Right cardiac atrium (tissue), 5 donors: ENCODE data around the gene CDH5. TPM values are rescaled to one million over a fixed set of nuclear protein-coding genes. Genes with fewer than 3 reads are reported as not detected.

ENCODE experiments used
- ATAC-seq, 2 donors: fragments of 200-7000 bp; cut with Tn5 transposase; one replicate each; pipeline versions ENCODE4 v1.8.0 to v1.9.1; 2020; ENCODE audit warnings: moderate library complexity in 2 of 2, mild to moderate bottlenecking in 1 of 2
- DNase-seq, 3 donors: peaks; one replicate each; pipeline ENCODE4 v3.0.0-alpha.2; 2020
- H3K27ac ChIP-seq: one replicate; pipeline ENCODE4 v1.5.1; 2013; ENCODE audit warnings: mild to moderate bottlenecking, low read length, control low read depth, moderate library complexity
- H3K27me3 ChIP-seq: one replicate; pipeline ENCODE4 v1.6.1; 2013; ENCODE audit not compliant: control insufficient read depth, insufficient read depth
- H3K4me1 ChIP-seq: one replicate; pipeline ENCODE4 v1.6.1; 2013; ENCODE audit warnings: low read length; ENCODE audit not compliant: control insufficient read depth, insufficient read depth
- H3K4me3 ChIP-seq: one replicate; pipeline ENCODE4 v1.5.1; 2013; ENCODE audit warnings: low read length, control low read depth
- H3K9me3 ChIP-seq: one replicate; pipeline ENCODE4 v1.6.1; 2013; ENCODE audit warnings: low read length; ENCODE audit not compliant: control insufficient read depth
- WGBS: extraction: QIAGEN DNeasy Blood & Tissue Kit; methylation state at CpG from one replicate; pipeline ENCODE4 v1.1.7; 2013; 5-methylcytosine and 5-hydroxymethylcytosine counted together
- intact Hi-C, 4 donors: fragments of 100-400 bp; cut with DNase I; formaldehyde crosslinking; loops; one replicate each; pipeline versions ENCODE4 v1.11.0 to v1.14.0; 2022 to 2023
- polyA plus RNA-seq: library from polyadenylated mRNA; stranded (reverse); fragments of 200-250 nt; gene quantifications from one replicate; pipeline ENCODE4 v1.2.3, GENCODE V29; 2013
- total RNA-seq, 4 donors: library from RNA; stranded (reverse); fragmentation: NEBNext Ultra II Directional; extraction: Animal tissue kit (Norgen Biotek cat#: 25700); gene quantifications; one replicate each; pipeline ENCODE4 v1.2.1, GENCODE V29; 2021
- donor health status: healthy with polysubstance abuse.
- donor health status: DM: no; HTN: yes; CAD: no.
- donor health status: DM: no; HTN: no; CAD: no.
- donor health status: DM: no; HTN: yes; CAD: no; lungs with severe emphysema.
- donor health status: DM: yes; HTN: yes; CAD: no.

The CDH5 gene
- total and polyA plus RNA-seq, 5 donors = 22.9 to 47.0 (median 40.8) TPM

DNA sequence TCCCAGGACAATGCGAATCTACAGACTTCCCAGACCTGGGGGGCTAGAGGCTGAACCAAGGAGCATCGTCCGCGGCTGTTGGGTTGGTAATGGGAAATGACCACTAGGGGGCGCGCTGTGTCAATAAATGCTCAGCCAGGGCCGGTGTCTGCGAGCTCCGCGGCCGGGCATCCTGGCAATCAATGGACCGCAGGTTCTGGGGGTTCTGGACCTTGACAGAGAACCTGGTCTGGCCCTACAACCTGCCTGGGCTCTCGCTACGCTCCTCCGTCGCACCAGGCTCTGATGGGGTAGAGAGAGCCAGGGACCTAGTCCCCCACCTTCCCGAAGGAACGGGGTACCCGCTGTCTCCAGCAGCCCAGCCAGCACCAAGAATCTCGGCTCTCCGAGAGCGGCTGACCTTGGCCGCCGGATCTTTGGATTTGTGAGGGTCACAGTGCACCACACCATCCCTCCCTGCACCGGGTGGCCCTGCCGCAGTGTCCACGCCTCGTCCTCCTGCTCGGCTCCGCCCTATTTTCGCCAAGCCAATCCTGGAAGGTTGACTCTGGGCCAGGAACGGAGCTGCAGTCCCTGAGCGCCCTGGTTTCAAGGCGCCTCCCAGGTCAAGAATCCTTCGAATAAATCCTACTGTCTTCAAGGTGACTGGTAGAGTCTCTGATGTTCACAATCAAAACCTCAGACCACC lies 40.2 kb downstream of the CDH5 start:
- intact Hi-C loops = loop anchor here (2.0 to 10.0 kb wide), 5 partner anchors 76 to 461 kb away; partner anchors contain the start of gene CMTM3 (in 2 of the 4)
- H3K27ac ChIP-seq = peak overlapping the region; percentile 56
- under 1% methylated on average over 35 of the region's 35 CpGs for WGBS

DNA sequence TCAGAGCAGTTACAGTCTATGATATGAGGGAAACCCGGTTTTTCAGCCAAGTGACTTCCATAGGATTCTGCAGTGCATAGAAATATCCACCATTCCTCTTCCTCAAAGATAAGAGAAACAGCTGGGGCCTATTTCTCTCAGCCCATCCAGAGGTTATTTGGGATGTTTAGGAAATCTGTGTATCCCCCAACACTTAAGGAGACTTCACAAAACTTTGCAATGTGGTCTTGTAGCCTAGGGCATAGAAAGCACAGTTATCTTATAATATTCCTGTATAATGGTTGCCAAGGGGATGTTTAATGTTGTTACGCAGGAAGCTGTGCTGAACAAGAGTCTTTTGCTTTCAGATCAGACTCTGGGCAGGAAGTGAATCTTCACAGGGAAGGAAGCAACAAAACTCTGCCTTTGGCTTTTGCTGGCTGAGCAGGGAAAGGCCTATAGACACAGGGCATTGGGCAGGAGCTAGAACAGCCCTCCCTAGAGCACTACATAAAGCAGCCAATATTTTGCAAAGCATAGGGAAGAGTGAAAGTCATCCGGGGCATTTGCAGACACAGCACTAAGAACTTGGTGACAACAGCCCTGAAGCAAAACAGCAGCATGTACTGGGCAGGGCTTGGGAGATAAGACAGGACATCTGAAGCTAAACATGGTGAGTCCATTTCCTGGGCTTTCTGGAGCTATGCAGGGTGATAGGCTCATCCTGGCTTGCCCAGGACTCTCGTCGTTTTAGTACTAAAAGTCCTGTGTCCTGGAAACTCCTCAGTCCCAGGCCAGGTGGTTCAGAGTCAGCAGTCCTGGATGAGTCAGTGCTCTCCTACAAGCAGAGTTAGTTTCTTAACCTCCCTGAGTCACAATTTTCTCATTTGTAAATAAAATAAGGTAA lies 41.9 kb downstream of the CDH5 start:
- intact Hi-C loops = loop anchor here (5.0 to 10.0 kb wide), 4 partner anchors 74 to 459 kb away; partner anchors contain the start of gene CMTM3 (in 2 of the 4)
- H3K9me3 ChIP-seq = no peaks in the 10 kb centered on the region
- peaks cover 3% of the 10 kb centered on the region for H3K4me1 ChIP-seq
- no peaks in the 10 kb centered on the region for H3K27me3 ChIP-seq
- peak in 1 of 3 donors; percentile 62 for DNase-seq
- 20% methylated on average over 5 of the region's 5 CpGs for WGBS
- no peak overlapping the region for H3K4me3 ChIP-seq
- peak overlapping the region; percentile 96 for H3K27ac ChIP-seq
- peak; percentile 39 to 74 for ATAC-seq

More for the DNA sequence above, 40.2 kb downstream of the CDH5 start:
- peak; percentile 86 to 95 (median 93) for DNase-seq
- Histone ChIP-seq H3K9me3 (no peaks in the 10 kb centered on the region), H3K27me3 (no peaks in the 10 kb centered on the region), H3K4me1 (peaks cover 3% of the 10 kb centered on the region), H3K4me3 (peak overlapping the region; percentile 60)
- ATAC-seq = peak; percentile 88 to 89

DNA sequence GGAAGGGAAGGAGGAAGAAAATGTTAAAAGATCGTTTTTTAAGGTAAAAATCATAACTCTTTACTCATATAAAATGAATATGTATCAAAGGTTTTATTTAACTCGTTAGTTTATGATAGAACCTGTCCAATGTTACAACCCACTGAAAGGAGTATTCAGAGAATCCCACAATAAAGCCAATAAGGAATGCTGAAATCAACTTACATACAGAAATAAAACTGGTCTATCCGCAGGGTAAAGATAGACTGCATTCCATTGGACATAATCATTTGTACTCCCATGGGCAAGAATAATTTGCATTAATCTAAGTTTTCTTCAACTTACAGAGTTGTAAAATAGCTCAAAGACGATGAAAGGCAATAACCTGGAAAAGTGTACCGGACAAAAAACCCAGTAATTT lies 42.7 kb downstream of the CDH5 start:
- H3K4me1 ChIP-seq = peaks cover 3% of the 10 kb centered on the region
- H3K4me3 ChIP-seq = no peak overlapping the region
- H3K9me3 ChIP-seq = no peaks in the 10 kb centered on the region
- ATAC-seq = no peak
- no peak for DNase-seq
- WGBS = 50% methylated on average over 5 of the region's 5 CpGs
- H3K27me3 ChIP-seq = no peaks in the 10 kb centered on the region
- intact Hi-C loops = loop anchor here (5.0 to 10.0 kb wide), 4 partner anchors 73 to 458 kb away; partner anchors contain the start of gene CMTM3 (in 2 of the 4)
- no peak overlapping the region for H3K27ac ChIP-seq

DNA sequence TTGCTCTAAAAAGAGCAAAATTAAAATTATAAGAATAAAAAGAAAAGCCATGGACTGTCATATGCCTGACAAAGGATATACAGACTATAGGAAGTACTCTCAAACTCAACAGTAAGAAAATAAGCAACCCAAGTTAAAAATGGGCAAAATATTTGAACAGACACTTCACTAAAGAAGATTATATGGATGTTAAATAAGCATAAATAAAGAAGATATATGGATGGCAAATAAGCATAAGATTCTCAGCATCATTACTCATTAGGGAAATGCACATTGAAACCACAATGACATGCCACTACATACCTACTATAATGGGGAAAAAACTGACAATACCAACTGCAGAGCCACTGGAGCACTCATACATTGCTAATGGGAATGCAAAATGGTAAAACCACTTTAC lies 45.7 kb downstream of the CDH5 start:
- H3K27ac ChIP-seq = no peak overlapping the region
- no peak for ATAC-seq
- intact Hi-C loops = no loop called here
- peaks cover 3% of the 10 kb centered on the region for H3K4me1 ChIP-seq
- no peak overlapping the region for H3K4me3 ChIP-seq
- no peaks in the 10 kb centered on the region for H3K27me3 ChIP-seq
- DNase-seq = no peak
- no peaks in the 10 kb centered on the region for H3K9me3 ChIP-seq

DNA sequence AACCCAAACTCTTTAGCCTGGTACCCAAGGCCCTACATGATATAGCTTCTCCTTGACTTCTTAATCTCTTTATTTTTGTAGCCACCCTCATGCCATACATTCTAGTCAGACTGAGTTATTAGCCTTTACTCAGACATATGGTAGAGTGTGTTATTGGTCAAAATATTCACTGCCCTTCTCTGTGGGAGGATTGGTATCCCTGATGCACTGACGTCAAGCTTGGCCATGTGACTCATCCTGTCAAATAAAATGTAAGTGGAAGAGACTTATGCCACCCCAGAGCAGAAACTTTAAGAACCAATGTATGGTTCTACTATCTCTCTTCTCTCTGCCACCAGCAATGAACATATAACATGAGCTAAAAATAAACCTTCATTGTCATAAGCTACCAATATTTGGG lies 48.4 kb downstream of the CDH5 start:
- DNase-seq (no peak), ATAC-seq (no peak)
- Histone ChIP-seq H3K27me3 (no peaks in the 10 kb centered on the region), H3K9me3 (no peaks in the 10 kb centered on the region), H3K27ac (no peak overlapping the region), H3K4me3 (no peak overlapping the region), H3K4me1 (no peaks in the 10 kb centered on the region)
- intact Hi-C loops = no loop called here
- WGBS = 49% methylated on average over 1 of the region's 1 CpG

DNA sequence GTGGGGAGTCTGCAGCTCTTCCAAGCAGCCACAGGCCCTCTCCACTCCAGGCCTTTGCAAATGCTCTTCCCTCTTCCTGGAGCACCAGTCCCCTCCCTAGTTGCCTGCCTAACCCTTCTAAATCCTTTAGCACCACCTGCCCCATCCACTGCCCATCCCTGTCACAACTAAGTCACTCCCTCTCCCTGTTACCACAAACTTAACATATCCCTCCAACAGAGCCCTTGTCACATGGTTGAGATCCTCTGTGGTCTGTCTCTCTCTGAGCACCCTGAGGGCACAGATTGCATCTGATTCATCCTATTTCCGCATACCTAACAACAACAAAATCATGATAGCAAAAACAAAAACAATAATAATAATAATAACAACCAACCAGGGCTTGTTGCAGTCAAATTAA lies 49.6 kb downstream of the CDH5 start:
- WGBS = 100% methylated on average over 1 of the region's 1 CpG
- Histone ChIP-seq H3K4me3 (no peak overlapping the region), H3K27me3 (no peaks in the 10 kb centered on the region), H3K9me3 (no peaks in the 10 kb centered on the region), H3K4me1 (no peaks in the 10 kb centered on the region), H3K27ac (no peak overlapping the region)
- ATAC-seq = no peak
- intact Hi-C loops = no loop called here
- DNase-seq = no peak

DNA sequence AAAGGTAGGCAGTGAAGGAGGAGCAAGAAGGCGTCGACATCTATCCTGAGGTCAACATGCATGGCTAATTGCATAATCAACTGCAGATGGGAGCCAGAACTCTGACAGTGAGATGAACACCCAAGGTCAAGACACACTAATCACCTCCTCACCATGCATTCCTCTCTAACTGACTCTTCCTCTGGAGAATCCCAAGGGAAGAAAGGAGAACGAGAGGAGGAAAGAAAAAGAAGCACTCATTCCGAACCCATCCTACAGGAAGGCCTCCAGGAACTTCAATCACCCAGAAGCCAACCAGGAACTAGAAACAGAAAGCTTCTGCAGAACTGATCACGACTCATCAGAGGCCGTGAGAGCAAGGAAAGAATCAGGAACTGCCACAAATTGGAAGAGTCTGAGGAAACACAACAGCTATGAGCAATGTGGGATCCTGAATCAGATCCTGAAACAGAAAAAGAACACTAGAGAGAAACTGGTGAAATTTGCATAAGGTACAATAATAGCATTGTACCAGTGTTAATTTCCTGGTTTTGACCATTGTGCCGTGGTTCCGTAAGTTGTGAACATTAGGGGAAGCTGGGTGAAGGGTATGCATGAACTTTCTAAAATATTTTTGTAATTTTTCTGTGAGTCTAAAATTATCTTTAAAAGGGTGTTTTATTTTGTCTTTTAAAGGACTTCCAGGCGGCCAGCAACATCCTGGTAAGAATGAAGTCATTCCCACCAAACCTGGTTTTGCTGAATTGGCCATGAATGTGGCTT lies 50.6 kb downstream of the CDH5 start:
- WGBS = 88% methylated on average over 9 of the region's 9 CpGs
- DNase-seq (no peak), ATAC-seq (no peak)
- intact Hi-C loops = no loop called here
- no peaks in the 10 kb centered on the region for H3K27me3 ChIP-seq
- H3K4me1 ChIP-seq = no peaks in the 10 kb centered on the region
- H3K9me3 ChIP-seq = no peaks in the 10 kb centered on the region
- no peak overlapping the region for H3K4me3 ChIP-seq
- no peak overlapping the region for H3K27ac ChIP-seq

DNA sequence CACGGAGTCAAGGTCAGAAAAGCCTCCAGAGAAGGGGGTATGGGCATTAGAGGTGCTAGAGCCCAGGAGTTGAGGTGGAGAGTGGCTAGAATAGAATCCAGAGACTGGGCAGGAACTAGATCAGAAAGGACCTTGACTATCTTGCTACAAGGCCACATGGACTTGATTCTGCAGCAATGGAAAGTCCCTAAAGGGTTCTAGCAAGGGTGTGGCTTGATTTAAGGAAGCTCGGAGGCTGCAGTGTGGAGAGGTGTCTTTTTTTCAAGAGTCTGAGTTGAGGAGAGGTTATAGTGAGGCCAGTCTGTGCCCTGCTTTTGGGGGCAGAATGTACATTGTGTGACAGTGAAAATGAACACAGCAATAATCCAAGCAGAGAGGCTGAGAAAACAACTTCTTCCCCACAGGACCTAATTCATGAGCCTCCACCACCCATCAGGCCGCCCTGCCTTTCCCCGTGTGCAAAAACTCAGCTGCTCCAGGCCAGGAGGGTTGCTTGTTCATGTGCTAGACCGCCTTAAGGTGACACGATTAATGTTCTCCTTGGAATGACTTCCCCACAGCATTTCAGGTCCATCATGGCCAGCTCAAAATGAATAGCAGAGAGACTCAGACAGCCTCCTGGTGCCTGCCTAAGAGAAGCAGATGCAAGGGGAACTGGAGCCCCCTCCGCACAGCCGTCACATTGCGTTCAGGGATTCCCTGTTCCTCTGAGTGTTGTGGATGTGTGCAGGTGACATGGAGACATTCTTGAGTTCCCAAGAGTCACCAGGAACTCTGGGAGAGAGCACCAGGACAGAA lies 51.9 kb downstream of the CDH5 start:
- 81% methylated on average over 9 of the region's 9 CpGs for WGBS
- no peak for DNase-seq
- intact Hi-C loops = no loop called here
- Histone ChIP-seq H3K9me3 (no peaks in the 10 kb centered on the region), H3K27me3 (no peaks in the 10 kb centered on the region), H3K4me1 (no peaks in the 10 kb centered on the region), H3K4me3 (no peak overlapping the region), H3K27ac (no peak overlapping the region)
- no peak for ATAC-seq

DNA sequence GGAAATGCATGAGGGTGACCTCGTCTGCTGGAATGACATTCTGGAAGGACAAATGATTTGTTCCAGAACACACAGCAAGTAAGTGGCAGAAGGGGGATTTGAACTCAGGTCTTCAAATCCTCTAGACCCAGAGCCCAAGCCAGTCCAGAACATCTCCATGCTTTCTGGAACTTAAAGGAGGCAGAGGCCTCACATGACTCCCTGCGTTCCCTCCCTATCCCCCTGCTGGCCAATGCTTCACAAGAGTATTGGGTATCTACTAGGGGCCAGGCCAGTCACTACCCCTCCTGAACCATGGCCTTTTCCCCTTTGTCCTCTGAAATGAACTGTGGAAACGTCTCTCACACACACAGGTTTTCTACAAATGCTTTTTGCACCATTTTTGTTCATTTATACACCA lies 53.0 kb downstream of the CDH5 start:
- Histone ChIP-seq H3K4me3 (no peak overlapping the region), H3K4me1 (no peaks in the 10 kb centered on the region), H3K27me3 (no peaks in the 10 kb centered on the region), H3K27ac (no peak overlapping the region), H3K9me3 (no peaks in the 10 kb centered on the region)
- no peak for ATAC-seq
- DNase-seq = no peak
- intact Hi-C loops = no loop called here
- WGBS = 72% methylated on average over 3 of the region's 3 CpGs

DNA sequence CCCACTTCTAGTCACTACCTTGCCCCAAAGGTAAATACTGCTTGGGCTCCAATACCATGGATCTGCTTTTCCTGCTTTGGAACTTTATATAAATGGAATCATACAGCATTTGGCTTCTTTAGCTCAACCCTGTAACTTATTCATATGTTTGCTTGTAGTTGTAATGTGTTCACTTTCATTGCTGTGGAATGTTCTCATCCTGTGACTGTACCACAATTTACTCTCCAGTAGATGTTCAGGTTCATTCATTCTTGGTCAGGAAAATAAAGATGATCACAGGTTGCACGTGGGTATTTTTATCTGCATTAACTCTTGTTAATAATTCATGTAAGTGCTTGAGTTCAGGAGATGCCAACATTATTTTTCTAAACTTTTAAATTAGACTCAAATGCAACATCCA lies 53.9 kb downstream of the CDH5 start:
- H3K9me3 ChIP-seq = no peaks in the 10 kb centered on the region
- ATAC-seq = no peak
- intact Hi-C loops = no loop called here
- H3K4me3 ChIP-seq = no peak overlapping the region
- no peak overlapping the region for H3K27ac ChIP-seq
- no peak for DNase-seq
- no peaks in the 10 kb centered on the region for H3K4me1 ChIP-seq
- H3K27me3 ChIP-seq = no peaks in the 10 kb centered on the region
- 51% methylated on average over 1 of the region's 1 CpG for WGBS
